COLO668 (cell line): ENCODE data around the gene SNRNP40.
"Not testable (repeated sequence)": the region's sequence is repeated elsewhere in the genome, so short reads cannot be mapped to it uniquely, and the experiment has no call there.

ENCODE experiments used
- DNase-seq: peaks from one replicate; lab custom pipeline; 2025; ENCODE audit not compliant: unreplicated experiment; lab: John Stamatoyannopoulos, UW

SNRNP40 gene

DNA sequence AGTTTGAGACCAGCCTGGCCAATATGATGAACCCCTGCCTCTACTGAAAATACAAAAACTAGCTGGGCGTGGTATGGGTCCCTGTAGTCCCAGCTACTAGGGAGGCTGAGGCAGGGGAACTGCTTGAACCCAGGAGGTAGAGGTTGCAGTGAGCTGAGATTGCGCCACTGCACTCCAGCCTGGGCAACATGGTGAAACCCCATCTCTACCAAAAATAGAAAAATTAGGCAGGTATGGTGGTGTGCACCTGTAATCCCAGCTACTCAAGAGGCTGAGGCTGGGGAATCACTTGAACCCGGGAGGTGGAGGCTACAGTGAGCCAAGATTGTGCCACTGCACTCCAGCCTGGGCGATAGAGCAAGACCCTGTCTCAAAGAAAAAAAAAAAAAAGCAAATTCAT is 8.8 kb downstream of the SNRNP40 start:
- DNase-seq, result not testable (repeated sequence)

DNA sequence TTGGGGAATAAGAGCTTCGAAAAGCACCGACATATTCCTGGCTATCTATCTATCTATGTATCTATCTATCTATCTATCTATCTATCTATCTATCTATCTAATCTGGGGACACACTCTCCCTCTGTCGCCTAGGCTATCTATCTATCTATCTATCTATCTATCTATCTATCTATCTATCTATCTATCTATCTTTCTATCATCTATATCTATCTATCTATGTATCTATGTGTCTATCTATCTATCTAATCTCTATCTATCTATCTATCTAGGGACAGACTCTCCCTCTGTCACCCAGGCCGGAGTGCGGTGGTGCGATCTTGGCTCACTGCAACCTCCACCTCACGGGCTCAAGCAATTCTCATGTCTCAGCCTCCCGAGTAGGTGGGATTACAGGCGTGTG is 14.2 kb downstream of the SNRNP40 start:
- not testable (repeated sequence) for DNase-seq

DNA sequence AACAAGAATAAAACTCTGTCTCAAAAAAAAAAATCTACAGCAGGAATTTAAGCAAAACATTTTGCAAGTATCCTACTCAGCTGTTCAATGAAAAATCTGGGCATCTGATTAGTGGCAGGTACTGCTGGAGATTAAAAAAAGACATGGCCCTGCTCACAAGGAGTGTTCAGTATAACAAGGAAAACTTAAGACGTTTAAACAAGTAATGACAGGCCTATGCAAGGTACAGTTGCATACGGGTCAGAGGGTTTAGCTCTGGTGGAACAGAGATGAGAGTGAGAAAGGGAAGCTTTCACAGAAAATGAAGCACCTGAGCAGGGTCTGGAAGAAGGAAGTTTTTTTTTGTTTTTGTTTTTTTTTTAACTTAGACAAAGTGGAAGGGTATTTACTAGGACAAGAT is 23.0 kb downstream of the SNRNP40 start:
- DNase-seq, result no peak

DNA sequence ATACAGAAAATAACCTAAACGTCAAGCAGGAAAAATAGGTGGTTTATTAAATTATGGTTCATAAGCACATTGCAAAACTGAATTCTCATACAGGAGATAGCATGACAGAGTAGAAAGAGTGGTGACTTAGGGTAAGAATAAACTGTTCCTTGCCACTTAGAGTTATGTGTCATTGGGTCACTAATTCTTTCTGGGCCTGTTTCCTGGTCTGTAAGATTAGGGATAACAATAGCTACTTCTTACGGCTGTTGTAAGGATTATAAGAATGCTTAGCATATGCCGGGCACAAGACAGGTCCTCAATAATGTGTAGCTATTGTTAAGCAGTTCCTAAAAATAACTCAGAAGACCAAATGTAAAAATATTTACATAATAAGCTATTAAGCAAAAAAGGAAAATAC is 24.2 kb downstream of the SNRNP40 start:
- no peak for DNase-seq

DNA sequence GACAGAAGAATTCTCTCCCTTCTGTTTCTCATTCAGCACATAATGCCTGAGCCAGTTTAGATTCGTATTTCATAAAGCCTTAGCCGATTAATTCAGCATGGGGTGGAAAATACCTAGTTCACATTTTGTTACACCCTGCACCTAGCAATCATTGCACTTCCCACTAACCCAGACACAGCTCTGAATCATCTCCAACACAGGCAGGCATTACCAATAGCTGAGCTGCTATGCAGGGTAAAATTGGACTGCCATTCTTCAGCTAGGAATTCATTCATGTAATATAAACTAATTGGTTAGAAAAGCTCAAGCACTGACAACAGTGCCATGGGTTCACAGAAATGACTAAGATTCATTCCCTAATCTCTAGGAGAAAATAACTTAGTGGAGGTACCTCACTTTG is 30.0 kb downstream of the SNRNP40 start:
- DNase-seq, result no peak

DNA sequence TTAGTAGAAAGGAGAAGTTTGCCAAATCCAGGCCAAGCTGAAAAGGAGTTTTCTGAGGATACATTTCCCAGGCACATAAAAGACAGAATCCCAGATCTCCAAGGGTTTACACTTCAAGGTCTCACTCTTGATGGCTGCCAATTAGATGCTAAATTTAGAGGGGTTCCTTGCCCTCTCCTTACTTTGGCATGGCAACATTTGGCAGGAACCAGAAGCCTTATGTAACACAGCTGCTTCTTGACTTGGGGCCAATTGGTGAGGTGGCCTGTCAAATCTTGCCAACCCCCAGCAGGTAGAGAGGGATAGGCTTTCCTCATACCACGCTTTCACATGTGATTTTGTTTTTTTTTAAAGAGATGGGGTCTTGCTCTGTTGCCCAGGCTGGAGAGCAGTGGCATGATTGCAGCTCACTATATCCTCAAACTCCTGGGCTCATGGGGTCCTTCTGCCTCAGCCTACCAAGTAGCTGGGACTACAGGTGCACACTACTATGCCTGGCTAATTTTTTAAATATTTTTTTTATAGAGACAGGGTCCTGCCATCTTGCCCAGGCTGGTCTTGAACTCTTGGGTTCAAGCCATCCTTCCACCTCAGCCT is 31.7 kb downstream of the SNRNP40 start:
- DNase-seq, result no peak

DNA sequence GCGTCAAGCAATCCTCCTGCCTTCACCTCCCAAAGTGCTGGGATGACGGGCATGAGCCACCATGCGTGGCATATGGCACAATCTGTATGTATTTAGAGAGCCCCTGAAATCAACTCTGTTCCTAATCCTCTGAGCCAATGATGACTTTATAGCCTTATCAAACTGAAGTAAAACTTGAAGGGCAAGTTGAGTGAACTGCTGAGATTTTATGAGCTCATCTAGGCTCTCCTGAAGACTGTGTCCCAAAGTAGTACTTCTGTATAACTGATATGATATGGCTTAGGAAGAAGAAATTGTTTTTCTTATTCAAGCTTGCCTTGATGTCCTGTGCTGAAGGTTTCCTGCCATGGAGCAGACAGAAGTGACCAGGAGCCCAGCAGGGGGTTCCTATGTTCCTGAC is 33.2 kb downstream of the SNRNP40 start:
- no peak for DNase-seq

DNA sequence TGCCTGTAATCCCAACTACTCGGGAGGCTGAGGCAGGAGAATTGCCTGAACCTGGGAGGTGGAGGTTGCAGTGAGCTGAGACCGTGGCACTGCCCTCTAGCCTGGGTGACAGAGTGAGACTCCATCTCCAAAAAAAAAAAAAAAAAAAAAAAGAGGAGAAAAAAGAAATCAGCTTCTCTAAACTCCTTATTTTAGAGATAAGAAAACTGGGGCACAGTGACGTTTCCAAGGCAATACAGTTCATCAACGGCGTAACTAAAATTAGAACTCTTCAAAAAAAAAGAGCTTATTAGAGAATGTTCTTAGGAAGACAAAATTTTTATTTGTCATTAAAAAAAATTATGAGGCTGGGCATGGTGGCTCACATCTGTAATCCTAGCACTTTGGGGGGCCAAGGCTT is 34.2 kb downstream of the SNRNP40 start:
- not testable (repeated sequence) for DNase-seq

DNA sequence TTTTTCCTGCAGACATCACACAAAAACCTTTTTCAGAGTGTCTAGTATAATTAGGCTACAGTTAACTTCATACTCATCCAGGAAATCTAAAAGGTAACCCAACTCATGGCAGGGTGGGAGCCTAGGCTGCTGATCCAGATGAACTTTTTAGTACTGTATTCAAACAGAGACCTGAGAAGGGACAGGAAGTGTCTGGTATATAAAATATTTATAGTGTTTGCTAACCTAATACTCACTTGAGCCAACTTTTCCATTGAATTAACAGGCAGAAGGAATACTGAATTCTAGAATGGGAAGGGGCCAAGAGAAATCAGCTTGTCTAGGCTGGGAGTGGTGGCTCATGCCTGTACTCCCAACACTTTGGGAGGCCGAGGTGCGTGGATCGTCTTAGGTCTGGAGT is 34.7 kb downstream of the SNRNP40 start:
- DNase-seq, result no peak

DNA sequence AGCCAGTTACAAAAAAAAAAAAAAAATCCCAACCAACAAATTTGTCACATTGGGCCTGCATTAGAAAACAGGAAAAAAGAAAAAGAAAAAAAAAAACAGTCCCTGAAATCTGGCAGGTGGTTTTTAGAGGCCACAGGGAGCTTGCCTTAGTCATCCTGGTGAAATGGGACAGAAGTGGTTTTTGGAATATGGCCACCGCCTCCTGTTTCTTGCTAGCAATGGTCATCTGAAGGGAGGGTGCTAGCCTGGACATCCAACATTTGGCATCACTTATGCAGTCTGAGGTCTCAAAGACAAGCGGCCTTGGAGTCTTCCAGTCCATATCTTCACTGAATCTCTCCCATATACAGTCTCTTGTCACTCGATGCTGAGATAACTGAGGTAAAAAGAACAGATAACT is 36.8 kb downstream of the SNRNP40 start:
- DNase-seq, result no peak

DNA sequence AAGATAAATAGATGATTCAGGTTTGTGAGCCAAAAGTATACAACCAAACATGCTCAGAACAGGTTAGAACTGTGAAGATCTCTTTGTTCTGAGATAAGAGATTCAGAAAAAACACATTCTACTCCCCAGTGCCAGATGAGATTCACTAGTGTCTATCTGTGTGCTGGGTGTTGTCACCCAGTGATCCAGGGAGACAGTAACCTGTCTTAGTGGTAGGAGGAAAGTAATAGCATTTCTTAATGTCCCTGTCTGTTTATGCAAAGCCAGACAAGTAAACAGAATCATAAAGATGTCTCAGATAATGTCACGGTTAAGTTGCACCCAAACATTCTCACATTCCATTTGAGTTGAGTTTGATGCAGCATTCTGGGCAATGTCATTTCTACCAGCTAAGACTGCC is 38.0 kb downstream of the SNRNP40 start:
- DNase-seq, result no peak

DNA sequence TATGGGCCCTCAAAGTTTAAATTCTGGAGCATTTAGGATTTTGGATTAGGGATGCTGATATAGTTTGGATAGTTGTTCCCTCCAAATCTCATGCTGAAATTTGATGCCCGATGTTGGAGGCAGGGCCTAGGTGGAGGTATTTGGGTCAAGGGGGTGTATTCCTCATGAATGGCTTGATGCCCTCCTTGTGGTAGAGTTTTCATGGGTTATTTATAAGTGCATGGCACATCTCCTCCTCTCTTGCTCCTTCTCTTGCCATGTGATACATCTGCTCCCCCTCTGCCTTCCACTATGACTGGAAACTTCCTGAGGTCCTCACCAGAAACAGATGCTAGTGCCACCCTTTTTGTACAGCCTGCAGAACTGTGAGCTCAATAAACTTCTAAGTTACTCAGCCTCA is 39.4 kb downstream of the SNRNP40 start:
- DNase-seq, result no peak

DNA sequence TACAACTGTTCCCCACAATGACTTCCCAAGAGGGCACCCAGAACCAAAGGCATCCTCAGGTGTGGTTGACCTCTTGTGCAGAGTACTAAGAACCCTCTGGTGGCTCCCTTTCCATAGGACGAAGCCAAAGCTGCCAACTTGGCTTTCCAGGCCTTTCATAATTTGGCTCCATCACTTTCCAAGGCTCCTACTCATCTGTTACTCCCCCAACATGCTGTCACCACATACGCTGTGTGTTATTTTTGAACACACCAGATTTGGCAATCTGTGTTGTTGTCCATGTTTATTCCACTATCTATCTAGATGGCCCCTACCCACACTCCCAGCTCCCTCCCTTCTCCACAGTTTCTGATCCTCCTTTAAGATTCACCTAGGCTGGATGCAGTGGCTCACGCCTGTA is 46.7 kb downstream of the SNRNP40 start:
- no peak for DNase-seq

DNA sequence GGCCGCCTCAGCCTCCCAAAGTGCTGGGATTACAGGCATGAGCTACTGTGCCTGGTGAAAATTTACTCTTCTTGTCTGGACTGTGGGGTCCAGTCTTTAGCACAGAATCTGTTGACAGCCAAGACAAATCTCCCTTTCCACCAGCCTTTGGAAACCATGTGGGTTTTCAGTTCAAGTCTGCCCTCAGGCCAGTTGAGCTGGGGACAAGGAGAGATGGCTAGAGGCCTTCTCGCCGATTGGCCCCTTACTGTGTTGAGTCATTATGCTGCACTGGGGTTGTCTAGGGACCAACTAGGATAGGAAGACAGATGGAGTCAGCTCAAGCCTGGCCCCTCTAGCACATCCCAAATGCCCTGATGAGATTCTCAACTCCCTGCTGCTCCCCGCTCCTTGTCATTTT is 48.3 kb downstream of the SNRNP40 start:
- DNase-seq, result no peak

DNA sequence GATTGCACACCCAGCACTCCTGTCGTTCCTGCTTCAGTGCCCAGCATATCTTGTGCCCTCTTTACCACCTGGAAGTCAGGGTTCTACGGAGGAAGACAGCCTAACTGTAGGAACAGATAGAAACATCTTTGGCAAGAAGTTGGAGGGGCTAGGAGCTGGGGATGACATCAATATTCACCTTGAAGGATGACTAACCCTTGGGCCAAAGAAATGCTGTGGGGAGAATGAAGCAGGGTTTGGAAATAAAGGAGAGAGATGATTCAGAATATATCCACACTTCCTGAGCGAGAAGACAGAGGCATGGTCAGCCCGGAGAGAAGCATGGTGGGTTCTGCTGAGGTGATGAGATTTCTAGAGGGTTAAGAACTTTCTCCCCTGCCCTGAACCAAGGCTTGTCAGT is 52.3 kb downstream of the SNRNP40 start:
- DNase-seq, result no peak

DNA sequence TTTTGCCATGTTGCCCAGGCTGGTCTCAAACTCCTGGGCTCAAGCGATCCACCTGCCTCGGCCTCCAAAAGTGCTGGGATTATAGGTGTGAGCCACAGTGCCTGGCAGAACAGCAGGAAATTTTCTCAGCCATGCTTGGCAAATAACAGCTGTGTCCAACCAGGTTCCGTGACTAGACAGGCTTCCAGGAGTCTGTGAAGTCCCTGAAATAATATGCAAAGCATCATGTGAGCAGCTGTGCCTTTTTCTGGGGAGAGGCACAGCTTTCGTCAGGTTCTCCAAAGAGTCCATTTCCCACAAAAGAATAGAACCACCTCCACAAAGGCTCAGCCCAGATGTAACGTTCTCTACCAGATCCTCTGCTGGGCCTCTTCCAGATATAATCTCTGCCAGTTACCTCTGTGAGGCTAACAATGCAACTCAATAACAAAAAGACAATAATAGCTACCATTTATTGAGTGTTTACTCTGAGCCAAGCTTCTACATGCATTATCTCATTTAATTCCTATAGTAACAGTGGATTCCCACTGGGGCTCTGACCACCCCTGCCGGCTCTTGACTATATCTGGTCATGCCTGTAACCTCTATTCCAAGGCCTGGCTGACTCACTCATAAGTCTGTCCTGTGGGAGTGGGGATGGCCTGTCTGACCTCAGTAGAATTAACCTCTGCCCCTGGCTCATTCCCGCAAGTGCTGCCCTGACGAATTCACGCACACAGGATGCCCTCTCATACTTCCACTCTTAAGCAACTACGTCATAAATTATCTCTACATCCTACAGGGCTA is 52.9 kb downstream of the SNRNP40 start:
- DNase-seq, result no peak

DNA sequence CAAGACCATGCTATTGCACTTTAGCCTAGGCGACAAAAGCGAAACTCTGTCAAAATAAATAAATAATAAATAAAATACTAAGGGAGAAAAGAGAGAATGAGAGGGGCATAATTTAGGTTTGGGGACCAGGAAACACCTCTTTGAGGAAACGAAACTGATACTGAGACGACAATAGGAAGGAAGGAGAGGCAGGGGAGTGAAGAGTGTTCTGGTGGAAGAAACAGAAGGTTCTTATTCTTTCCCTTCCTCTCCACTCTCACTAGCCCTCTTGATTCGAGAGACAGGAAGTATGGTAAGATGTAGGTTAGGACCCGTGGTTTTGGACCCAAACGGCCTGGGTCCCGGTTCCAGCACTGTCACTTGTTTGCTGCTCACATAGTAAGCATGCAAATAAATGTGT is 55.3 kb downstream of the SNRNP40 start:
- no peak for DNase-seq

DNA sequence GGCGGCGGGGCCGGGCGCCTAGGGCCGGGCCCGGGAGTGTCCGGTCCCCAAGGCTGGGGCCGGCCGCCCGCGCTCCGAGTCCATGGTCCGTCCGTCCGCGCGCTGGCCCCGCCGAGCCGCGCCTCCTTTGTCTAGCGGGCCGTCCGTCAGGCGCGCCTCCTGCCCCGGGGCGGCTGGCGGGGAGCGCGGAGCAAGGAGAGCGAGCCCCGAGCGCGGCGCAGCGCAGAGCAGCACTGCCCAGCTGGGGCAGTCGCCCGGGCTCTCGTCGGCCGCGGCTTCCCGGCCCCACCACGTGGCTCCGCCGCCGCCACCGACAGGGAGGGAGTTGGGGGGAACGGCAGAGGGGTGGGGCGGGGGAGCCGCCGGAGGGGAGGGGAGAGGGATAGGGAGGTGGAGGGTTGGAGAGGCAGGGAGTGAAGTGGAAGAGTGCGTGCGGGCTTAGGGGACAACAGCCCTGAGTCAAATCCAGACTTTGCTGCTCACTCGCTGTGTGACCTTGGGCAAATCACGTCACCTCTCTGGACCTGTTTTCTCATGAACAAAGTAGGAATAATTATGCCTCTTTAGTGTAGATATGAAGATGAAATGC is 56.8 kb downstream of the SNRNP40 start, which contains the start of gene NKAIN1:
NKAIN1 (minus strand) TSS at position 235 of the 589 bp plus-strand sequence. CDS start 340 bp downstream, outside the sequence.
- peak; percentile 65 for DNase-seq

DNA sequence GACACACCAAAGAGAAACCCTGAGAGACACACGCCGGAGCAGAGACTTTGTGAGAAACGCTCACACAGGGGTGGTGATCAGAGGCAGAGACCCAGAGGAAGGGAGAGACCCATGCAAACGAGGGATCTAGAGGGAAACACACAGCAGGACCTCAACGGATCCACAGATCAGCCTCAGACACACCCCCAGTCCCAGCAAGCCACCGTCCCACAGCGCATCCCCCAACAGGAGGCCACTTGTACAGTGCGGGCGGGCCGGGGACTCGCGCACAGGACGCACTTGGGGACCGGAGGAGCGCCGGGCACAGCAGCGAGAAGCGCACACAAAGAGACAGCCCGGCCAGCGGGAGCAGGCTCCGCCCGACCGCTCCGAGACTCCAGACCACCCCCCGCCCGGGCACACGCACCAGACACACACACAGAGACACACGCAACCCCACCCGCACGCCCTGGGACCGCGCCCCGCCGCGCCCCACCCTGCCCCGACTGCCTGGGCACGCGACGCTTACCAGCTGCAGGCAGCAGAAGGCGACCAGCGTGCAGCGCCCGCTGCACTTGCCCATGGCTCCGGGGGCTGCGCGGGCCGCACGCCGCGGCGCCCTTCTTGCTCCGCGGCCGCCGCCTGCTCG is 57.5 kb downstream of the SNRNP40 start:
- DNase-seq, result peak; percentile 65

DNA sequence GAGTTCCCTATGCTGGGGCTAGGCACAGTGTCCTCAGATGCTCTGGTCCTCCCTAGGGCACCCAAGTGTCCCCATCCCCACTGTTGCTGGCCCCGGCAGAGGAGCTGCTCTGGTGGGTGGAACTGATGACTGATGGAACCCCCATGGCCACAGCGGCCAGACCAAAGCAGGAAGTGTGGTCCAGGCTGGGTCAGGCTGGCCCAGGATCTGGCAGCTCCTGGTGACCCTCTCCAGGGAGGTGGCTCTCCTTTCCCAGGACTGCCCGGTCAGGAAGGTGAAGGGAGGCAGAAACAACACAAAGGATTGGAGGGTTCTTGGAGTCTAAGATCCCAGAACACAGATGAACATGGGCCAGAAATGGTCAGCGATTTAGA is 58.0 kb downstream of the SNRNP40 start:
- no peak for DNase-seq

DNA sequence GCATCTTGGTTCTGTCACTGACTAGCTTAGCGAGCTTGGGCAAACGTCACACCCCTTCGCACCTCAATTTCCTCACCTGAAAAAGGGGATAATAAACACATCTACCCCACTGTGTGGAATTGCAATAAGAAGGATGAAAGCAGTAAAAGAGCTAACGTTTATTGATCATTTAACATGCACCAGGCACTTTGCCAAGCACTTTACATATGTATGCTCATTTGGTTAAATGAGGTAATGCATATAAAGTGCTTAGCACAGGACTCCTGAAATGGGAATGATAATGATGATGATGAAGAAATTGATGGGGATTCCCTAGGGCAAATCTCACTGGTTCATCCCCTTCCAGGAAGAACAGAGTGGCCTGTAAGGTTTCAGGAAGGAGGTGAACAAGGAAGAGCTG is 61.7 kb downstream of the SNRNP40 start:
- DNase-seq, result no peak

DNA sequence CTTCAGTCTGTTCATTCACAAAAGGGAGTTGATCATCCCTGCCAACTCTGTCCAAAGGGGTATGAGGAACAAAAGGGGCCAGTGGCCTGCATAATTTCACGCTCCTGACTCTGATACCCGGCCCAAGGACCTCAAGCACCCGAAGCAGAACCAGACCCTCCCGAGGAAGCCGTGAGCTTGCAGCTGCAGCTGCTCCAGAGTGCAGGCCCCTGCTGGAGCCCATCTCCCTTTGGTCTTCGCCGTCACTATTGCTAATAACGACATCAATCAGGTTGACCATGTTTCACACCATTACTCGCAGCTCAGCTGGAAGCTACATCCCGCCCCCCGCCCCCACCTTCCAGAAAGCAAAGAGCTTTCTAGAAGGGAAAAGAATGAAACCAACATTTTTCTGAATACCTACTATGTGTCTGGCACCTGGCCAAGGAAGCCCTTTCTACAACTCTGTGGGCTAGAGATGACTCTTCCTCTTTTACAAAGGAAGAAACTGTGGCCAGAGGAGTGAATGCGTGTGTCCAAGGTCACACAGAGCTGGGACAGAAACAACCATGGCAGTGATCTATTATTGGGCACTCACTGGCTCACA is 62.4 kb downstream of the SNRNP40 start:
- DNase-seq, result no peak
